H7 (cell line): ENCODE measurements around the gene BARX1. TPM values are rescaled to one million over a fixed set of nuclear protein-coding genes. Genes with fewer than 3 reads are reported as not detected.
"Not testable (repeated sequence)": the region's sequence is repeated elsewhere in the genome, so short reads cannot be mapped to it uniquely, and the experiment has no call there.

ENCODE experiments used
- DNase-seq: peaks from one replicate; pipeline ENCODE4 v3.0.0; 2012
- H3K27me3 ChIP-seq: 2 replicates; pipeline ENCODE4 v1.6.0; 2011; ENCODE audit warnings: mild to moderate bottlenecking, low read length; ENCODE audit not compliant: control insufficient read depth, insufficient read depth
- H3K36me3 ChIP-seq: replicated peaks from 2 replicates; pipeline ENCODE4 v1.5.1; 2011; ENCODE audit warnings: low read length; ENCODE audit not compliant: control insufficient read depth, insufficient read depth
- H3K4me3 ChIP-seq: 2 replicates; pipeline ENCODE4 v1.5.1; 2011; ENCODE audit warnings: low read depth, mild to moderate bottlenecking, control low read depth, low read length, moderate library complexity; ENCODE audit not compliant: insufficient read depth
- total RNA-seq: library from RNA; depleted of rRNA; stranded (reverse); fragments of >200 nt; shearing (Covaris generic); gene quantifications from 2 replicates; pipeline ENCODE4 v1.2.3, GENCODE V29; 2014

BARX1 gene
- total RNA-seq, 1 experiment from 2014 or later: 80.4 TPM

GRCh38 chr9:93975262-93975661 is 20.1 kb upstream of the BARX1 start:
- Histone ChIP-seq H3K4me3 (no peak overlapping the region), H3K36me3 (no peaks in the 10 kb centered on the region), H3K27me3 (no peaks in the 10 kb centered on the region; the same call in 1 of the 2 replicates)
- peak; percentile 3 for DNase-seq

- Histone ChIP-seq H3K27me3 (no peaks in the 10 kb centered on the region), H3K36me3 (no peaks in the 10 kb centered on the region), H3K4me3 (no peak overlapping the region)
- no peak for DNase-seq
Measured at GRCh38 chr9:93974151-93974550, 19.0 kb upstream of the BARX1 start.

- not testable (repeated sequence) for DNase-seq, H3K27me3 ChIP-seq, H3K36me3 ChIP-seq, H3K4me3 ChIP-seq
Measured at GRCh38 chr9:93972655-93973054, 17.5 kb upstream of the BARX1 start.

- H3K27me3 ChIP-seq: no peaks in the 10 kb centered on the region
- no peak for DNase-seq
- H3K4me3 ChIP-seq: no peak overlapping the region
- H3K36me3 ChIP-seq: no peaks in the 10 kb centered on the region
Measured at GRCh38 chr9:93969328-93969661, 14.1 kb upstream of the BARX1 start.

GRCh38 chr9:93968451-93969327 is 13.5 kb upstream of the BARX1 start:
- peak; percentile 36 for DNase-seq
- Histone ChIP-seq H3K27me3 (no peaks in the 10 kb centered on the region), H3K36me3 (no peaks in the 10 kb centered on the region), H3K4me3 (no peak overlapping the region)

GRCh38 chr9:93967020-93967803 is 12.1 kb upstream of the BARX1 start:
- DNase-seq: peak; percentile 25
- no peaks in the 10 kb centered on the region for H3K36me3 ChIP-seq
- peaks cover 3% of the 10 kb centered on the region; the same call in 1 of the 2 replicates for H3K27me3 ChIP-seq

GRCh38 chr9:93965830-93966577 is 10.8 kb upstream of the BARX1 start:
- Histone ChIP-seq H3K4me3 (no peak overlapping the region), H3K27me3 (peaks cover 15% of the 10 kb centered on the region), H3K36me3 (no peaks in the 10 kb centered on the region)
- DNase-seq: peak; percentile 75

More at GRCh38 chr9:93967020-93967803, 12.1 kb upstream of the BARX1 start:
- no peak overlapping the region for H3K4me3 ChIP-seq

GRCh38 chr9:93964685-93965084 is 9.5 kb upstream of the BARX1 start:
- no peaks in the 10 kb centered on the region for H3K36me3 ChIP-seq
- H3K4me3 ChIP-seq: no peak overlapping the region
- peaks cover 29% of the 10 kb centered on the region for H3K27me3 ChIP-seq
- peak; percentile 8 for DNase-seq

GRCh38 chr9:93963969-93964368 is 8.8 kb upstream of the BARX1 start:
- peaks cover 36% of the 10 kb centered on the region for H3K27me3 ChIP-seq
- peak; percentile 18 for DNase-seq
- no peaks in the 10 kb centered on the region for H3K36me3 ChIP-seq
- no peak overlapping the region for H3K4me3 ChIP-seq

GRCh38 chr9:93963489-93963888 is 8.3 kb upstream of the BARX1 start:
- peaks cover 41% of the 10 kb centered on the region for H3K27me3 ChIP-seq
- not testable (repeated sequence) for H3K36me3 ChIP-seq, H3K4me3 ChIP-seq, DNase-seq

GRCh38 chr9:93962561-93963440 is 7.6 kb upstream of the BARX1 start:
- Histone ChIP-seq H3K4me3 (no peak overlapping the region), H3K27me3 (peaks cover 47% of the 10 kb centered on the region), H3K36me3 (no peaks in the 10 kb centered on the region)
- DNase-seq: peak; percentile 89

GRCh38 chr9:93962017-93962416 is 6.9 kb upstream of the BARX1 start:
- Histone ChIP-seq H3K4me3 (no peak overlapping the region), H3K36me3 (no peaks in the 10 kb centered on the region), H3K27me3 (peaks cover 55% of the 10 kb centered on the region)
- no peak for DNase-seq

- Histone ChIP-seq H3K27me3 (peaks cover 63% of the 10 kb centered on the region), H3K4me3 (no peak overlapping the region)
- peak; percentile 50 for DNase-seq
Measured at GRCh38 chr9:93960971-93961841, 6.1 kb upstream of the BARX1 start.

More at GRCh38 chr9:93960971-93961841, 6.1 kb upstream of the BARX1 start:
- H3K36me3 ChIP-seq: no peaks in the 10 kb centered on the region
